H1 (cell line): ENCODE results near the gene HYCC1. TPM values are rescaled to one million over a fixed set of nuclear protein-coding genes. Genes with fewer than 3 reads are reported as not detected.

Source experiments
- CTCF ChIA-PET: fragments of 300-600 bp; sonication (Branson Sonifier 250); formaldehyde crosslinking; loops from one replicate; lab custom pipeline; 2021; ENCODE audit not compliant: partially characterized antibody; lab: Charles Lee
- POLR2A ChIA-PET: fragments of 300-600 bp; sonication (Branson Sonifier 250); formaldehyde crosslinking; loops from one replicate; lab custom pipeline; 2021; ENCODE audit warnings: inconsistent platforms; ENCODE audit not compliant: partially characterized antibody; lab: Charles Lee
- DNase-seq, 2 experiments: peaks; one replicate each; pipeline versions ENCODE4 v3.0.0 to v3.0.0-alpha.2; 2010 to 2022; ENCODE audit warnings: low spot score in 2 of 2, low read depth in 1 of 2, mixed read lengths in 1 of 2
- FAIRE-seq: peaks from 2 replicates; lab custom pipeline; 2011; peaks lifted over from hg19 to GRCh38; lab: Jason Lieb, UNC
- H2AFZ ChIP-seq: 2 replicates; pipeline ENCODE4 v1.8.1; 2012; ENCODE audit warnings: low read length, inconsistent platforms
- H2AK5ac ChIP-seq: 2 replicates; pipeline ENCODE4 v1.6.1; 2013; ENCODE audit warnings: low read depth, low read length
- H2BK120ac ChIP-seq: replicated peaks from 2 replicates; pipeline ENCODE3; 2013; ENCODE audit warnings: low read depth, low read length, inconsistent platforms
- H2BK12ac ChIP-seq: 2 replicates; pipeline ENCODE4 v1.6.1; 2013; ENCODE audit warnings: low read depth, low read length
- H2BK15ac ChIP-seq: 2 replicates; pipeline ENCODE4 v1.6.1; 2013; ENCODE audit warnings: low read length
- H2BK20ac ChIP-seq: 2 replicates; pipeline ENCODE4 v1.6.1; 2013; ENCODE audit warnings: low read length
- H2BK5ac ChIP-seq: 2 replicates; pipeline ENCODE4 v1.6.1; 2013; ENCODE audit warnings: low read depth, low read length
- H3K14ac ChIP-seq: 2 replicates; pipeline ENCODE4 v1.6.1; 2013; ENCODE audit warnings: inconsistent platforms; ENCODE audit not compliant: insufficient read length
- H3K18ac ChIP-seq: 2 replicates; pipeline ENCODE4 v1.6.1; 2013; ENCODE audit warnings: low read length; ENCODE audit errors: extremely low read depth
- H3K23ac ChIP-seq: 2 replicates; pipeline ENCODE4 v1.6.1; 2013; ENCODE audit warnings: inconsistent platforms; ENCODE audit not compliant: insufficient read length
- H3K23me2 ChIP-seq: 2 replicates; pipeline ENCODE4 v1.6.1; 2013; ENCODE audit warnings: low read depth, low read length
- H3K27ac ChIP-seq: 2 replicates; pipeline ENCODE4 v1.6.1; 2011; ENCODE audit warnings: low read depth, low read length, inconsistent platforms
- H3K27me3 ChIP-seq, 4 experiments: replicated peaks in 1 of 4; 1 replicate in 1 of 4; 2 replicates in 3 of 4; pipeline versions ENCODE4 v1.6.1 to v1.8.1; 2011 to 2013; ENCODE audit warnings: low read length in 3 of 4, mild to moderate bottlenecking in 3 of 4, inconsistent platforms in 2 of 4, mixed read lengths in 2 of 4, moderate library complexity in 1 of 4; ENCODE audit not compliant: control insufficient read depth in 3 of 4, insufficient read depth in 3 of 4; ENCODE audit errors: extremely low read depth in 1 of 4
- H3K36me3 ChIP-seq, 4 experiments: 2 replicates each; pipeline versions ENCODE4 v1.6.1 to v1.8.1; 2011 to 2013; ENCODE audit warnings: mild to moderate bottlenecking in 4 of 4, low read length in 3 of 4, moderate library complexity in 2 of 4, control low read depth in 1 of 4, inconsistent platforms in 1 of 4; ENCODE audit not compliant: insufficient read depth in 4 of 4, control insufficient read depth in 2 of 4
- H3K4ac ChIP-seq: replicated peaks from 2 replicates; pipeline ENCODE3; 2013; ENCODE audit warnings: low read length, low read depth, mixed read lengths, inconsistent platforms; ENCODE audit not compliant: insufficient read length
- H3K4me1 ChIP-seq, 4 experiments: replicated peaks in 1 of 4; 1 replicate in 1 of 4; 2 replicates in 3 of 4; pipeline versions ENCODE4 v1.6.1 to v1.8.1; 2011 to 2013; ENCODE audit warnings: low read length in 3 of 4, inconsistent platforms in 2 of 4, mixed read lengths in 1 of 4; ENCODE audit not compliant: insufficient read depth in 4 of 4, control insufficient read depth in 3 of 4
- H3K4me2 ChIP-seq, 2 experiments: 2 replicates each; pipeline versions ENCODE4 v1.6.1 to v1.8.1; 2011 to 2013; ENCODE audit warnings: low read depth in 2 of 2, low read length in 2 of 2, control low read depth in 1 of 2, inconsistent platforms in 1 of 2, mild to moderate bottlenecking in 1 of 2; ENCODE audit not compliant: insufficient read depth in 1 of 2
- H3K4me3 ChIP-seq, 4 experiments: fragments of 200-600, 300-600 bp in 1 of 4; sonication (generic), shearing (Covaris generic), sonication (Bioruptor Twin) in 1 of 4; 2 replicates each; pipeline versions ENCODE4 v1.5.1 to v1.8.1; 2011 to 2016; ENCODE audit warnings: low read length in 4 of 4, low read depth in 3 of 4, control low read depth in 2 of 4, inconsistent platforms in 2 of 4, mild to moderate bottlenecking in 2 of 4, mixed read lengths in 1 of 4, moderate library complexity in 1 of 4; ENCODE audit not compliant: insufficient read depth in 2 of 4; ENCODE audit errors: extremely low read depth in 1 of 4
- H3K56ac ChIP-seq: replicated peaks from 2 replicates; pipeline ENCODE3; 2013; ENCODE audit warnings: low read depth, mild to moderate bottlenecking, mixed read lengths, low read length, inconsistent platforms; ENCODE audit not compliant: insufficient read length
- H3K79me1 ChIP-seq: 2 replicates; pipeline ENCODE4 v1.6.1; 2013; ENCODE audit warnings: low read depth, low read length, control low read depth
- H3K79me2 ChIP-seq, 2 experiments: 2 replicates each; pipeline versions ENCODE4 v1.6.1 to v1.8.1; 2012 to 2013; ENCODE audit warnings: low read length in 2 of 2, mild to moderate bottlenecking in 2 of 2, inconsistent platforms in 1 of 2; ENCODE audit not compliant: insufficient read depth in 2 of 2, control insufficient read depth in 1 of 2
- H3K9ac ChIP-seq, 4 experiments: replicated peaks in 1 of 4; 1 replicate in 1 of 4; 2 replicates in 3 of 4; pipeline versions ENCODE4 v1.6.1 to v1.8.1; 2011 to 2013; ENCODE audit warnings: low read depth in 3 of 4, low read length in 3 of 4, control low read depth in 2 of 4, mild to moderate bottlenecking in 2 of 4, moderate library complexity in 2 of 4, inconsistent platforms in 1 of 4; ENCODE audit errors: extremely low read depth in 1 of 4
- H3K9me3 ChIP-seq, 2 experiments: 2 replicates each; pipeline versions ENCODE4 v1.6.1 to v1.8.1; 2012 to 2013; ENCODE audit warnings: mild to moderate bottlenecking in 2 of 2, moderate library complexity in 2 of 2, control low read depth in 1 of 2, inconsistent platforms in 1 of 2, low read depth in 1 of 2, low read length in 1 of 2, mixed read lengths in 1 of 2; ENCODE audit not compliant: insufficient read depth in 2 of 2
- H4K20me1 ChIP-seq, 2 experiments: replicated peaks in 1 of 2; 2 replicates each; pipeline versions ENCODE3 to v1.8.1; 2011 to 2013; ENCODE audit warnings: inconsistent platforms in 2 of 2, low read length in 2 of 2, mild to moderate bottlenecking in 1 of 2; ENCODE audit not compliant: insufficient read depth in 2 of 2, control insufficient read depth in 1 of 2
- H4K5ac ChIP-seq: 2 replicates; pipeline ENCODE4 v1.6.1; 2013; ENCODE audit warnings: low read length, low read depth, mixed read lengths, inconsistent platforms; ENCODE audit not compliant: insufficient read length
- H4K8ac ChIP-seq: 2 replicates; pipeline ENCODE4 v1.8.0; 2013; ENCODE audit warnings: mild to moderate bottlenecking, moderate library complexity, low read length, inconsistent platforms; ENCODE audit not compliant: insufficient read depth; ENCODE audit errors: extremely low read depth
- H4K91ac ChIP-seq: replicated peaks from 2 replicates; pipeline ENCODE3; 2013; ENCODE audit warnings: low read length, mixed read lengths, inconsistent platforms; ENCODE audit not compliant: insufficient read length
- BACH1 ChIP-seq: IDR thresholded peaks from 2 replicates; pipeline ENCODE4 v1.6.1; 2012; ENCODE audit warnings: low read length, improper control_type of control experiment
- CTBP2 ChIP-seq: IDR thresholded peaks from 2 replicates; pipeline ENCODE4 v1.7.0; 2011; ENCODE audit warnings: borderline replicate concordance, mild to moderate bottlenecking, moderate library complexity, mixed read lengths, low read length; ENCODE audit not compliant: insufficient read depth, insufficient read length
- EP300 ChIP-seq, 2 experiments: IDR thresholded peaks; 1 replicate in 1 of 2; 2 replicates in 1 of 2; pipeline ENCODE4 v1.6.1; 2011 to 2012; ENCODE audit warnings: low read depth in 2 of 2, low read length in 2 of 2, mild to moderate bottlenecking in 2 of 2, borderline replicate concordance in 1 of 2, inconsistent platforms in 1 of 2, moderate library complexity in 1 of 2
- KDM4A ChIP-seq: IDR thresholded peaks from one replicate; pipeline ENCODE4 v1.7.1; 2012; ENCODE audit warnings: low read depth, mild to moderate bottlenecking, moderate library complexity, low read length, inconsistent platforms; ENCODE audit not compliant: severe bottlenecking
- RAD21 ChIP-seq, 2 experiments: IDR thresholded peaks in 1 of 2; conservative IDR thresholded peaks in 1 of 2; 2 replicates each; pipeline ENCODE4 v1.6.1; 2011; ENCODE audit warnings: low read depth in 2 of 2, low read length in 2 of 2, improper control_type of control experiment in 1 of 2, inconsistent platforms in 1 of 2, mild to moderate bottlenecking in 1 of 2, moderate library complexity in 1 of 2
- RNF2 ChIP-seq: fragments of 200-900, 300-1000 bp; sonication (generic); IDR thresholded peaks from 2 replicates; pipeline ENCODE4 v1.7.1; 2016; ENCODE audit warnings: borderline replicate concordance, low read depth, mild to moderate bottlenecking, antibody characterized with exemption, low read length; ENCODE audit not compliant: poor library complexity, severe bottlenecking; ENCODE audit errors: missing control alignments
- SP4 ChIP-seq: IDR thresholded peaks from 2 replicates; pipeline ENCODE4 v1.6.1; 2012; ENCODE audit warnings: low read length, inconsistent platforms
- YY1 ChIP-seq: IDR thresholded peaks from 2 replicates; pipeline ENCODE4 v1.6.1; 2011; ENCODE audit warnings: low read depth, mild to moderate bottlenecking, low read length
- WGBS, 2 experiments: shearing (Covaris generic) in 1 of 2; methylation state at CpG; one replicate each; pipeline versions ENCODE4 v1.1.6 to v1.1.7; 2013 to 2015; ENCODE audit warnings: low lambda C conversion rate in 2 of 2, mixed read lengths in 2 of 2, inconsistent platforms in 1 of 2, low coverage in 1 of 2, missing lambda C conversion rate in 1 of 2; ENCODE audit not compliant: insufficient replicate concordance in 2 of 2, insufficient coverage in 1 of 2, insufficient read length in 1 of 2; ENCODE audit errors: extremely low coverage in 1 of 2, missing lambda C conversion rate in 1 of 2; 5-methylcytosine and 5-hydroxymethylcytosine counted together
- polyA plus RNA-seq, 7 experiments: library from polyadenylated mRNA; depleted of rRNA in 3 of 7; stranded (reverse) in 5 of 7; unstranded in 2 of 7; fragments of >200 nt in 5 of 7; fragments of 200-250 nt in 2 of 7; gene quantifications; 1 replicate in 5 of 7; 2 replicates in 1 of 7; 4 replicates in 1 of 7; pipeline versions ENCODE4 v1.2.1 to v1.2.3, GENCODE V29; 2011 to 2013; ENCODE audit warnings: missing spikeins in 2 of 7, mixed read lengths in 2 of 7
- total RNA-seq: library from RNA; stranded (reverse); fragmentation: NEBNext Ultra II Directional; extraction: Animal tissue kit (Norgen Biotek cat#: 25700); gene quantifications from 2 replicates; pipeline ENCODE4 v1.2.1, GENCODE V29; 2021
- TF ChIP-seq, protein P1 (sequence below), 3 experiments: IDR thresholded peaks; 1 replicate in 2 of 3; 2 replicates in 1 of 3; pipeline versions ENCODE4 v1.5.1 to v1.6.1; 2011; ENCODE audit warnings: low read length in 3 of 3, mild to moderate bottlenecking in 3 of 3, inconsistent platforms in 2 of 3, low read depth in 1 of 3, moderate library complexity in 1 of 3; ENCODE audit not compliant: insufficient read depth in 1 of 3; ENCODE audit errors: control extremely low read depth in 1 of 3

Gene HYCC1
- total and polyA plus RNA-seq, 2 of the 8 experiments (the other 6 are each of a cell fraction or from before 2014, with no cell fraction given), result 20.2 to 142 TPM

DNA sequence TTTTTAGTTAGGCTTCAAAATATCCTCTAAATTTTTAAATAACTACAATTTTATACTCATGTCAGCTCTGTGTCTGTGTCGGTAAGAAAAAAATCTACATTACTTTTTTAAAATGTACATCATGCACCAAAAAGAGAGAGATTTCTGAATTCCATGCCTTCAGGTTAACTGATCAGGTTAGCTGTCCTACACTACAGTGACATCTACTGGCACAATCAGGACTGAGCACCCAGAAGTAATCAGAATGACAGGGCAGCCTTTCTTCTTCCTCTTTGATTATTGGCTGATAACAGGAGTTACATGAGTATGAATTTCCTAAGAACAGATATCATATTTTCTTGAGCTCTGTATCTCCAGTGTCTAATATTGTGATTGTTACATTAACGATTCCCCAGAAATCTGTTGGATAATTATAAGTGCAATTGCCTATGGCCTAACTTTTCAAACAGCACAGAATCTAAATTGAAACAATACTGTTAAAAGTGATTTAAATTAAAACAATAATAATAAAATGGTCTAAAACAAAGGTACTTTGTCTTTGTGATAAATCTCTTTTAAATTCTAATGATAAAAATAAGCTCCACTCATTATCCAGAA, 41.8 kb upstream of the HYCC1 start:
- Histone ChIP-seq H3K23ac (no peak overlapping the region), H3K79me2 (no peaks in the 10 kb centered on the region), H3K79me1 (no peaks in the 10 kb centered on the region), H4K20me1 (no peaks in the 10 kb centered on the region), H2BK15ac (no peak overlapping the region), H3K23me2 (no peaks in the 10 kb centered on the region; the same call in 1 of the 2 replicates), H4K91ac (no peak overlapping the region), H3K9me3 (no peaks in the 10 kb centered on the region), H2AK5ac (no peak overlapping the region), H3K4ac (no peak overlapping the region), H2BK120ac (no peak overlapping the region), H3K4me2 (no peak overlapping the region), H3K9ac (no peak overlapping the region), H3K27me3 (no peaks in the 10 kb centered on the region), H4K5ac (no peak overlapping the region), H4K8ac (no peak overlapping the region), H3K36me3 (no peaks in the 10 kb centered on the region), H2BK5ac (no peak overlapping the region), H3K14ac (no peak overlapping the region), H2BK12ac (no peak overlapping the region), H3K18ac (no peak overlapping the region), H2AFZ (no peak overlapping the region), H3K4me1 (no peaks in the 10 kb centered on the region), H2BK20ac (no peak overlapping the region), H3K27ac (no peak overlapping the region), H3K56ac (no peak overlapping the region), H3K4me3 (no peak overlapping the region)
- TF ChIP-seq YY1 (no peak), KDM4A (no peak), BACH1 (0 out of 2 replicates have a peak, but pooled peaks have one; percentile 16), SP4 (no peak), CTBP2 (no peak), RNF2 (no peak), EP300 (IDR thresholded peaks at IDR 0.05; ENCODE audit: borderline replicate concordance in 1 of 2, low read depth in 2 of 2, low read length in 2 of 2) (no peak), RAD21 (IDR thresholded peaks at IDR 0.05 in 1 of 2, conservative IDR thresholded peaks at IDR 0.05 in 1 of 2; ENCODE audit: low read depth in 2 of 2, low read length in 2 of 2) (peak; percentile 98)
- TF ChIP-seq, protein P1, sequence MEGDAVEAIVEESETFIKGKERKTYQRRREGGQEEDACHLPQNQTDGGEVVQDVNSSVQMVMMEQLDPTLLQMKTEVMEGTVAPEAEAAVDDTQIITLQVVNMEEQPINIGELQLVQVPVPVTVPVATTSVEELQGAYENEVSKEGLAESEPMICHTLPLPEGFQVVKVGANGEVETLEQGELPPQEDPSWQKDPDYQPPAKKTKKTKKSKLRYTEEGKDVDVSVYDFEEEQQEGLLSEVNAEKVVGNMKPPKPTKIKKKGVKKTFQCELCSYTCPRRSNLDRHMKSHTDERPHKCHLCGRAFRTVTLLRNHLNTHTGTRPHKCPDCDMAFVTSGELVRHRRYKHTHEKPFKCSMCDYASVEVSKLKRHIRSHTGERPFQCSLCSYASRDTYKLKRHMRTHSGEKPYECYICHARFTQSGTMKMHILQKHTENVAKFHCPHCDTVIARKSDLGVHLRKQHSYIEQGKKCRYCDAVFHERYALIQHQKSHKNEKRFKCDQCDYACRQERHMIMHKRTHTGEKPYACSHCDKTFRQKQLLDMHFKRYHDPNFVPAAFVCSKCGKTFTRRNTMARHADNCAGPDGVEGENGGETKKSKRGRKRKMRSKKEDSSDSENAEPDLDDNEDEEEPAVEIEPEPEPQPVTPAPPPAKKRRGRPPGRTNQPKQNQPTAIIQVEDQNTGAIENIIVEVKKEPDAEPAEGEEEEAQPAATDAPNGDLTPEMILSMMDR (IDR thresholded peaks at IDR 0.05; ENCODE audit: control extremely low read depth in 1 of 3, insufficient read depth in 1 of 3, low read depth in 1 of 3, low read length in 3 of 3), result peak in 2 of 3 experiments; percentile 78 to 83; a peak in 3 of 4 replicates
- WGBS, 2 experiments, result 2% methylated on average over 2 of the region's 2 CpGs; no CpG with 5 or more reads in 1 of the 2 experiments
- ChIA-PET POLR2A (interaction anchor here (1.1 to 3.0 kb wide), 4 partner anchors 189 to 246 kb away, joined by 4 to 12 read pairs (median 8); no protein-coding TSS in a partner anchor), CTCF (interaction anchor here (0.6 to 3.6 kb wide), 69 partner anchors 11 to 1164 kb away, joined by 3 to 33 read pairs (median 4); partner anchors contain the start of gene IL6)
- DNase-seq (no peak), FAIRE-seq (peak; percentile 88)
